Measurements from ENCODE around the gene ADGRD1.

DNA sequence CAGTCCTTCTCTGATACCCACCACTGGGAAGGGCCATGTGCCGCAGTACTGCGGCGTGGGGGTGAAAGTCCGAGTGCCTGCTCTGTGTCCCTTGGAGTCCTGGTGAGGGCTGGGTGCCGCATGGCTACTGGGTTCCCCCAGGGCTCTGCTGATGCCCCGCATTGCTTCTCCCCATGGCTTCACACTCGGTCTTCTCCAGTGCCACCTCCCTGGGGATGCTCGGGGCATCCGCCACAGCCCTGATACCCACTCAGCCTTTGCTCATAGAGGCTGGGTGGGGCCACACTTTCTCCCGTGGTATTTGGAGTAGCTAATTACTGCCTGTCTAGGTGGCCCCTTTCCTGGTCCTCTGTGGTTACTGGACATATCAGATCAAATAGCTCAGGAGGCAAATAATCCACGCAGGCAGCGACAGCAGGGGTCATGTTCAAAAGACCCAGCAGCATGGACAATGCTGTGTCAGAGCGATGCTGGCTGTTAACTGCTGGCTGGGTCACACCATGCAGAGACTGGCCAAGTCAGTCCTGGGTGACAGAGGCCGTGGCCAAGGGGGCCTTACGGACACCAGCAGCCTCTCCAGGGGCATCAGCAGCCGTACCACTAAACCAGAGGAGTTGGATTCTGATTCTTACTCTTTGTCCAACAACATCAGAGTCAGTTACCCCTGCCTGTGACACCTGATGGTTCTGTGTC lies 106.5 kb downstream of the ADGRD1 start:
- TF ChIP-seq, protein P1, sequence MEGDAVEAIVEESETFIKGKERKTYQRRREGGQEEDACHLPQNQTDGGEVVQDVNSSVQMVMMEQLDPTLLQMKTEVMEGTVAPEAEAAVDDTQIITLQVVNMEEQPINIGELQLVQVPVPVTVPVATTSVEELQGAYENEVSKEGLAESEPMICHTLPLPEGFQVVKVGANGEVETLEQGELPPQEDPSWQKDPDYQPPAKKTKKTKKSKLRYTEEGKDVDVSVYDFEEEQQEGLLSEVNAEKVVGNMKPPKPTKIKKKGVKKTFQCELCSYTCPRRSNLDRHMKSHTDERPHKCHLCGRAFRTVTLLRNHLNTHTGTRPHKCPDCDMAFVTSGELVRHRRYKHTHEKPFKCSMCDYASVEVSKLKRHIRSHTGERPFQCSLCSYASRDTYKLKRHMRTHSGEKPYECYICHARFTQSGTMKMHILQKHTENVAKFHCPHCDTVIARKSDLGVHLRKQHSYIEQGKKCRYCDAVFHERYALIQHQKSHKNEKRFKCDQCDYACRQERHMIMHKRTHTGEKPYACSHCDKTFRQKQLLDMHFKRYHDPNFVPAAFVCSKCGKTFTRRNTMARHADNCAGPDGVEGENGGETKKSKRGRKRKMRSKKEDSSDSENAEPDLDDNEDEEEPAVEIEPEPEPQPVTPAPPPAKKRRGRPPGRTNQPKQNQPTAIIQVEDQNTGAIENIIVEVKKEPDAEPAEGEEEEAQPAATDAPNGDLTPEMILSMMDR (IDR thresholded peaks at IDR 0.05) = no peak
- no peak for TF ChIP-seq EP300 (IDR thresholded peaks at IDR 0.05)

Data from esophagus muscularis mucosa (tissue), 3 donors.